ENCODE results near the gene SPIRE2. TPM values are rescaled to one million over a fixed set of nuclear protein-coding genes. Genes with fewer than 3 reads are reported as not detected.

Gene SPIRE2
- total and polyA plus RNA-seq, 9 of the 15 experiments (the other 6 are each of a cell fraction or from before 2014, with no cell fraction given): 0.70 to 7.5 (median 4.6) TPM

DNA sequence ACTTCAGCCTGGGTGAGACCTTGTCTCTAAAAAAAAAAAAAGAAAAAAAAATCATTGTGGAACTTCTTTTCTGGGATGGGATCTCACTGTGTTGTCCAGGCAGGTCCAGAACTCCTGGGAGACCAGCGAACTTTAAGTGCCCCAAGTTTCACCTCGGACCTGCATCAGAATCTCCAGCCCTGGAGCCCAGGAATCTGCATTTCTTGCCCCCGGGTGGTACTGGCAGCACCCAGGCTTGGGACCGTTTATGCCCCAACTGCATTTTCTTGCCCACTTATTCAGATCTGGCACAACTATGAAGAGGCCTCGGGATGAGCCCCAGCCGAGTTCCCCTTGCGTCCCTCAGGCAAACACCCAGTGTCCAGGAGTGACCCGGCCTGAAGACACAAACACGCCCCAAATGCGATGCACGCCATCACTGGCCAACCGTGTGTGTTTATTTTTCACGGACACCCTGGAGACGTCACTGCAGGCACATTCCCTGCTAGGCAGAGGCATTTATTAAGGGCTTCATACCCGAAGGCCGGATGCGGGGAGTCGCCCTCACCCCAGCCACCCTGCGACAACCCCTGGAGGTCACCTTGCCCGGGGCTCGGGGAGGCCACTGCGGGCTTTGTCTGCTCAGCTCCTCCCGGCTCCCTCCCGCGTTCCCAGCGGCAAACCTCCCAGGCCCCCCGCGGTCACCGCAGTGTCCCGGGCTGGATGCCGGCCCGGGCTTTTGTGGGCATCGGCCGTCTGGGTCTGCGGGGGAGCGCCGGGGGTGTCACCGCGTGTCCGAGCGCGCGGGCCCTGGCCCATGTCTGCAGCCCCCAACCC lies 684 bp upstream of the SPIRE2 start (continued):
- TF ChIP-seq CBX2 (IDR thresholded peaks at IDR 0.05; ENCODE audit: insufficient read depth, low read length, poor library complexity, severe bottlenecking) (no peak), SIX5 (IDR thresholded peaks at IDR 0.05; ENCODE audit: borderline replicate concordance in 1 of 2, insufficient read depth in 1 of 2, low read depth in 1 of 2, low read length in 2 of 2) (no peak), ARHGAP35 (IDR thresholded peaks at IDR 0.05; ENCODE audit: partially characterized antibody) (no peak), RBM14 (IDR thresholded peaks at IDR 0.05; ENCODE audit: borderline replicate concordance, insufficient read depth, low read depth, low read length) (no peak), CREB1 (IDR thresholded peaks at IDR 0.05) (no peak), CREB1 (CRISPR knock-in tag; IDR thresholded peaks at IDR 0.05) (peak; percentile 34; the same call in 1 of the 2 replicates), ILF3 (IDR thresholded peaks at IDR 0.05; ENCODE audit: borderline replicate concordance) (no peak), RBM39 (optimal IDR thresholded peaks at IDR 0.05; ENCODE audit: low read depth, low read length) (no peak), RBM17 (IDR thresholded peaks at IDR 0.05; ENCODE audit: borderline replicate concordance, low read depth, low read length) (no peak)
- TF ChIP-seq, protein P1, sequence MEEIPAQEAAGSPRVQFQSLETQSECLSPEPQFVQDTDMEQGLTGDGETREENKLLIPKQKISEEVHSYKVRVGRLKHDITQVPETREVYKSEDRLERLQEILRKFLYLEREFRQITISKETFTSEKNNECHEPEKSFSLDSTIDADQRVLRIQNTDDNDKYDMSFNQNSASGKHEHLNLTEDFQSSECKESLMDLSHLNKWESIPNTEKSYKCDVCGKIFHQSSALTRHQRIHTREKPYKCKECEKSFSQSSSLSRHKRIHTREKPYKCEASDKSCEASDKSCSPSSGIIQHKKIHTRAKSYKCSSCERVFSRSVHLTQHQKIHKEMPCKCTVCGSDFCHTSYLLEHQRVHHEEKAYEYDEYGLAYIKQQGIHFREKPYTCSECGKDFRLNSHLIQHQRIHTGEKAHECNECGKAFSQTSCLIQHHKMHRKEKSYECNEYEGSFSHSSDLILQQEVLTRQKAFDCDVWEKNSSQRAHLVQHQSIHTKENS (CRISPR knock-in tag; IDR thresholded peaks at IDR 0.05): no peak
- TF ChIP-seq, protein P2, sequence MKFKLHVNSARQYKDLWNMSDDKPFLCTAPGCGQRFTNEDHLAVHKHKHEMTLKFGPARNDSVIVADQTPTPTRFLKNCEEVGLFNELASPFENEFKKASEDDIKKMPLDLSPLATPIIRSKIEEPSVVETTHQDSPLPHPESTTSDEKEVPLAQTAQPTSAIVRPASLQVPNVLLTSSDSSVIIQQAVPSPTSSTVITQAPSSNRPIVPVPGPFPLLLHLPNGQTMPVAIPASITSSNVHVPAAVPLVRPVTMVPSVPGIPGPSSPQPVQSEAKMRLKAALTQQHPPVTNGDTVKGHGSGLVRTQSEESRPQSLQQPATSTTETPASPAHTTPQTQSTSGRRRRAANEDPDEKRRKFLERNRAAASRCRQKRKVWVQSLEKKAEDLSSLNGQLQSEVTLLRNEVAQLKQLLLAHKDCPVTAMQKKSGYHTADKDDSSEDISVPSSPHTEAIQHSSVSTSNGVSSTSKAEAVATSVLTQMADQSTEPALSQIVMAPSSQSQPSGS (CRISPR knock-in tag; IDR thresholded peaks at IDR 0.05): no peak
- TF ChIP-seq, protein P3, sequence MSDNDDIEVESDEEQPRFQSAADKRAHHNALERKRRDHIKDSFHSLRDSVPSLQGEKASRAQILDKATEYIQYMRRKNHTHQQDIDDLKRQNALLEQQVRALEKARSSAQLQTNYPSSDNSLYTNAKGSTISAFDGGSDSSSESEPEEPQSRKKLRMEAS (CRISPR knock-in tag; IDR thresholded peaks at IDR 0.05): peak; percentile 40; the same call in 1 of the 2 replicates
- TF ChIP-seq, protein P4, sequence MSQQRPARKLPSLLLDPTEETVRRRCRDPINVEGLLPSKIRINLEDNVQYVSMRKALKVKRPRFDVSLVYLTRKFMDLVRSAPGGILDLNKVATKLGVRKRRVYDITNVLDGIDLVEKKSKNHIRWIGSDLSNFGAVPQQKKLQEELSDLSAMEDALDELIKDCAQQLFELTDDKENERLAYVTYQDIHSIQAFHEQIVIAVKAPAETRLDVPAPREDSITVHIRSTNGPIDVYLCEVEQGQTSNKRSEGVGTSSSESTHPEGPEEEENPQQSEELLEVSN (IDR thresholded peaks at IDR 0.05; ENCODE audit: borderline replicate concordance in 1 of 2, extremely low read depth in 1 of 2, insufficient read depth in 1 of 2, insufficient read length in 1 of 2, low read depth in 1 of 2, low read length in 1 of 2, poor library complexity in 1 of 2, severe bottlenecking in 1 of 2): peak in 1 of 2 experiments; percentile 42
- TF ChIP-seq, protein P5, sequence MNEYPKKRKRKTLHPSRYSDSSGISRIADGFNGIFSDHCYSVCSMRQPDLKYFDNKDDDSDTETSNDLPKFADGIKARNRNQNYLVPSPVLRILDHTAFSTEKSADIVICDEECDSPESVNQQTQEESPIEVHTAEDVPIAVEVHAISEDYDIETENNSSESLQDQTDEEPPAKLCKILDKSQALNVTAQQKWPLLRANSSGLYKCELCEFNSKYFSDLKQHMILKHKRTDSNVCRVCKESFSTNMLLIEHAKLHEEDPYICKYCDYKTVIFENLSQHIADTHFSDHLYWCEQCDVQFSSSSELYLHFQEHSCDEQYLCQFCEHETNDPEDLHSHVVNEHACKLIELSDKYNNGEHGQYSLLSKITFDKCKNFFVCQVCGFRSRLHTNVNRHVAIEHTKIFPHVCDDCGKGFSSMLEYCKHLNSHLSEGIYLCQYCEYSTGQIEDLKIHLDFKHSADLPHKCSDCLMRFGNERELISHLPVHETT (CRISPR knock-in tag; conservative IDR thresholded peaks at IDR 0.05 in 1 of 2, IDR thresholded peaks at IDR 0.05 in 1 of 2): no peak
- TF ChIP-seq, protein P6, sequence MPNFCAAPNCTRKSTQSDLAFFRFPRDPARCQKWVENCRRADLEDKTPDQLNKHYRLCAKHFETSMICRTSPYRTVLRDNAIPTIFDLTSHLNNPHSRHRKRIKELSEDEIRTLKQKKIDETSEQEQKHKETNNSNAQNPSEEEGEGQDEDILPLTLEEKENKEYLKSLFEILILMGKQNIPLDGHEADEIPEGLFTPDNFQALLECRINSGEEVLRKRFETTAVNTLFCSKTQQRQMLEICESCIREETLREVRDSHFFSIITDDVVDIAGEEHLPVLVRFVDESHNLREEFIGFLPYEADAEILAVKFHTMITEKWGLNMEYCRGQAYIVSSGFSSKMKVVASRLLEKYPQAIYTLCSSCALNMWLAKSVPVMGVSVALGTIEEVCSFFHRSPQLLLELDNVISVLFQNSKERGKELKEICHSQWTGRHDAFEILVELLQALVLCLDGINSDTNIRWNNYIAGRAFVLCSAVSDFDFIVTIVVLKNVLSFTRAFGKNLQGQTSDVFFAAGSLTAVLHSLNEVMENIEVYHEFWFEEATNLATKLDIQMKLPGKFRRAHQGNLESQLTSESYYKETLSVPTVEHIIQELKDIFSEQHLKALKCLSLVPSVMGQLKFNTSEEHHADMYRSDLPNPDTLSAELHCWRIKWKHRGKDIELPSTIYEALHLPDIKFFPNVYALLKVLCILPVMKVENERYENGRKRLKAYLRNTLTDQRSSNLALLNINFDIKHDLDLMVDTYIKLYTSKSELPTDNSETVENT (CRISPR knock-in tag; IDR thresholded peaks at IDR 0.05): 0 out of 2 replicates have a peak, but pooled peaks have one; percentile 52

All from K562 (cell line).